Activated T-cell treated with anti-CD3 and anti-CD28 coated beads, Interleukin-2, amount 50 U/mL, for 48 hours (primary cell): ENCODE results near the gene EFNA5.
A peak's percentile ranks its signal among the peaks of the same experiment; 100 is the strongest.
"Not testable (repeated sequence)": the region's sequence is repeated elsewhere in the genome, so short reads cannot be mapped to it uniquely, and the experiment has no call there.

Experiments
- DNase-seq, 2 experiments: peaks; one replicate each; pipeline ENCODE4 v3.0.0-alpha.2; 2020

Gene EFNA5

DNA sequence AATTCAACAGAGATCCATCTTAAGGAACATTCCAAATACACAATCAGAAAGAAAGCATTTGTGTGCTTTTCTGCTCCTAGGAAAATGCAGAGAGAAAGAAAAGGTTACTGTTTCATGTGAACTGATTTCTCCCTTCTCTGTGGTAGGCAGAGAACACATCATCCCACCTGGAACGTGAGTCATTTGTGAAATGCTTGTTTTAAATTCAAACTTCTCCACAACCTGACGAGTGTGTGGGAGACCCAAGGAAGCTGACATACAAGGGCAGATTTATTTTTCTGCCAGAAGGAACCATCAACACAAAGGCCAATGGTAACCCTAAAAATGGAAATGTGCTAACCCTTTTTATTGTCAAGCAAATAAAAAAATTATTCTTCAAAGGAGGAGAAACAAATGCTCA lies 156.4 kb downstream of the EFNA5 start:
- no peak for DNase-seq

GRCh38 chr5:107513337-107514085 lies 157.2 kb downstream of the EFNA5 start:
- DNase-seq, result no peak

DNA sequence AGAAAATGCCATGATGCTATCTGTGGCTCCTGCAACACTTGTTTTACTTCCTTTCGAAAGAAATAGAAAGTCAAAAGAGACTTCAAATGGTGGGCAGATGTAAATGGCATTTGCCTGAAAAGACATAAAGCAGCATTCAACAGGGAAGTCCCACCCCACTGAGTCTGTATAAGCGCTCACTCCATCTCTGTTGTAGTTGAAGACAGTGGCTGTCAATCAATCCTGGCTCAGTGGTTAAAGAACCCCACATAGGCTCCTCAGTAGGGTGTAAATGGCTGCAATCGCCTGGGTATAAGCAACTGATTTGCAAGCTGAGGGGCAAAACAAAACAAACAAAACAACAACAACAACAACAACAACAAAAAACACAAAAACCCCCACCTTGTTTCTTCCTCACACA lies 158.7 kb downstream of the EFNA5 start:
- no peak for DNase-seq

GRCh38 chr5:107510125-107510524 lies 160.6 kb downstream of the EFNA5 start:
- DNase-seq, result no peak

- DNase-seq, result no peak
Observed at GRCh38 chr5:107508097-107508496, 162.6 kb downstream of the EFNA5 start.

DNA sequence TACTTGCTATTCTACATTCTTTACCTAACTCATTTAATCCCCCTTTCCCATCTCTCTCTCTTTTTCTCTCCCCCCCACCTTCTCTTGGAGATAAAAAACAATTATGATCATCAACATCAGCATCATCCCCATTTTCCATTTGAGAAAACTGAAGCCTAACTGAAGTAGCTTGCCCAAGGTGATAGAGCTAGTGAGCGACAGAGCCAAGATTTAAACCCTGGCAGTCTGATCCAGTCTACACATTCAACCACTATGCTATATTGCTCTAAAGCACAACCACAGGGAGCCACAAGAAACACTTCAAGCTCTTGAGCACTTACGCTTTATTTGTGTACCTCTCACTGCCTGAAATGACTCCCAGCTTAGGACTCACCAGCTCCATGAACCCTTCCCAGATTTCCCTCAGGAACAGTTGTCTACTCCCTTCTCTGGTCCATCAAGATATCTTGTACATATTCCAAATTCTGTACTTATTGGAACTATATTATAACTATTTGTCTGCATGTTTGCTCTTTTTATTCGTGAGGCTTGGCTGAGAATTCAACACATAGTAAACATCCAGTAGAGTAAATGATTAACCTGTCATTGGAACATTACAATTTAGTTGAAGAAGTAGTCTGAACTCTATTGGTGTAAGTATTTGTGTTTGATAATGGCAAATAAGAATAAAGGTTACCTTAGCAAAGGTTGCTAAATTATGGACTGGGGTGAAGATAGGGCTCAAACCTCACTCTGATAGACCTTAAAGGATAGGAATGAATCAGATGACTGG lies 164.8 kb downstream of the EFNA5 start:
- DNase-seq, result no peak

DNA sequence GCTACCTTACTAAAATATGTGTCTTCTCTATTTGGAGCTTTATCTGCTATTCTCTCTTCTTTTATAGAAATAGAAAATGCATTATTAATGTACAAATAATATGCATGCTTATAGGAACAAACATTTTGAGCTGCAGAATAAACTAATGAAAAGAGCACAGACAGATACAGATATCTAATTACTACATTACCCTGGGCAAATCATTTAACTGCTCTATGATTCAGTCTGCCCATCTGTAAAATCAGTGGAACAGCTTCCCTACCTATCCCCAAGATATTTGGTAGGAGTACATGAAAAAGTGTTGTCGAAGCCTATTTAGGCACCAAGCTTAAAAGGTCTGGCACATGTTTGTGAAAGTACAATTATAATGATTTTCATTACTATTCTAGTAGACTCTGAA lies 166.3 kb downstream of the EFNA5 start:
- no peak for DNase-seq

DNA sequence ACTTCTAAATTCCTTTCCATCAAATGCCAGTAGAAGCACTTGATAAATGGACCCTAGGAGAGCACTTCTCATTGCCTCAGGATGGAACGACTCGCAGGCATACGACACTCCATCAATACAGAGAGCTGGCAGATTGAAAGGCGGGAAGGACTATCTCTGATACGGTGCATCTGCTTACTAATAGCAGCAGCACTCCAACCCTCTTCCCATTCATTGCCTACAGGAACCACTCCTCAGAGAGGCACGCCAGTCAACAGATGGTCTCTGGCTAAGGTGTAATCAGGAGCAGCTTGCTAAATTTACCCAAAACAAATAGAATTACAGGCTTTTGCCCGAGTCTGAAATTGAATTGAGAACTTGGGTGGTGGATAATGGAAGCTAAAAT lies 168.1 kb downstream of the EFNA5 start:
- DNase-seq, result no peak

DNA sequence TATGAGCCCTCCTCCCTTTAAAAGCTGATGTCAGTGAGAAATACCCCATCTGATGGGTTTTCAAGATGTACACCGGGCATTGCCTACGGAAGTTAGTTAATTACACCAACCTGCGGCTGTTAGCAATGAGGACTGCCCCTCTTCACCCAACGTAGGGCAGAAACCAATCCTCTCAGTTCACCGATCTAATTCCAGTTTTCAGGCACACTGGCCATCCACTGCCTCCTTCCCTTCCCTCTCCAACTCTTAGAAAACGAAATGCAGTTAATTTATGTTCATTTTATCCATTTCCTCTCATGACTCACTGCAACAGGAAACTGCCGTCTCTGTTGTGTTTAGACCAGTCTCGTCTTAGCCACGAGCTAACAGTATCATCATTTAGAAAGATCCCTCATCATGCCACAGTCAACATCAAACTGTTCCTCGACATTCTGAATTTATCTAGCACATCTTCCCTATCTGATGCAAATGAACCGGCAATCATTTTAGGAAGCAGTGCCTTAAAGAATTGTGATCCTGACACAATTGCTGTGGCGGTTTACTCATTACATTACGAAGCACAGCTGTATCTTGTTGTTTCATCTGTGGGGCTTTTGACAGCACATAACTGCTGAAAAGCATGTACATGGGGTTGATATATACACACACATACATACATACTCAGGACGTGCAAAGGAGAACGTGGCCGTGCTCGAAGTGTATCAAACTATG lies 168.6 kb downstream of the EFNA5 start:
- no peak for DNase-seq

DNA sequence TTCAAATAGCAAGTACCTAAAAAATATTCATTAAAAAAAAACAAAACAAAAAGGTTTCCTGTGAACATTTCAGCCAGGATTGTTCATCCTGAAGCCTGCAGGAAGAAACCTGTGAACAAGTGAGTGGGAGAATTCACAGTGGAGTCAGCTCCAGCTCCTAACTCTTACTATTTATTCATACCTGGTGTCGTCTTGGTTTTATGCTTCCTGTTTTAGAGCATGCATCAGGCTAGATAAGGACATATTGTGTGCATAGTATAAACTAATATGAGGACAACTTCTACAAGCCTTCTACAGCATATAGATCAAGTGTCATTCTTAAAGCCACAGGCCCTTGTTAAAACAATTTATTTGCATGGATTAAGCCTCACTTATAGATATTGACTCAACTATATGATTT lies 169.9 kb downstream of the EFNA5 start:
- no peak for DNase-seq

- no peak for DNase-seq
Observed at GRCh38 chr5:107500347-107500746, 170.4 kb downstream of the EFNA5 start.

DNA sequence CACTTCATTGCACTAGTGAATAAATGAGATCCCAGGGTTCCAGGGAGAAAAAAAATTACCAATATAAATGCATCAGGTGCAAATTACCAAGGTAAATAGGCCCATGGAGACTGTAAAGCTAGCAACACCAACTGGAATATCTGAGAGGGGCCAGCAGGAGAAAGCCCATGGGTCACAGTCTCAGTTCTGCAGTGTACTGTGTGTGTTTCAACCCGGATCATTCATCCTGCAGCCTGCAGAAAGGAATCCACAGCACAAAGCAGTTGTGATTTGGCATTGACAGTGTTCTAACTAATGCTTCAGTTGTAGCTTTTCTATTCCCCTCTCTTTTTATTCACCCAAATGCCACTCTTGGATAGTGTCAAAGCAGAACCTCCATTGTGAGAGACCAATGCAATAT lies 171.0 kb downstream of the EFNA5 start:
- DNase-seq, result no peak

DNA sequence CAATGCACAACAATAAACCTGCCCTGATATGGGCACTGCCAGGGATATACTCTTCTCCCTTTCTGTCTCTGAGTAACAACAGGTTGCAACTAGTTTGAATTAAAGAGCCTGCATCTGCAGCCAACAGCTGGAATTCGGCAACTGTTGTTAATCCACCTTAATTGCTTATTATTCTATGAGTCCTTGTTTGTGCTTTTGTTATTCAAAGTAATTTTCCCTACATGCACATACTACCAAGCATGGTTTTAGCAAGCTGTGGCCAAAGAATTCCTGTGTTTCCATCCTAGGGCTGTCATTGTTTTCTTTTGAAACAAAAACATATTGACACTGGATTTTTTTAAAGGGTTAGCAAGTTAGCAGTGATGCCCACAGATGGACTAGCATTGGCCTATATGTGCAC lies 171.5 kb downstream of the EFNA5 start:
- DNase-seq, result no peak

DNA sequence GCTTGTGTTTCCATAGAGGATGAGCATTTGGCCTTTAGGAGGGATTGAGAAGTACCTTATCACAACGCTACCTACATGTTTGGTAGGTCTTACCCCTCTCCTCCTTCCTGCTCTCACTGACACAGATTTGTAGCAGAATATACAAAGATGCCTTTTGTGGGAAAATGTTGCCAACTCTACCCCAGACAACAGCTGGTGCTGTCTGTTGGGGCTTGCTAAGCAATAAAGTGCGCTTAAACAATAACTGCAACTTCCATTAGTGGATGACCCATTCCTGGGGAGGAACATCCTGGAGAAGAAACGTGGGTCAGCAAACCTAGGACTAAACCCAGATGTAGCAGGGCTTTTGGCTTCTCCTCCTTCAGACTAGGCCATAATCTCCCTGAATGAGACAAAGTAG lies 174.3 kb downstream of the EFNA5 start:
- no peak for DNase-seq

DNA sequence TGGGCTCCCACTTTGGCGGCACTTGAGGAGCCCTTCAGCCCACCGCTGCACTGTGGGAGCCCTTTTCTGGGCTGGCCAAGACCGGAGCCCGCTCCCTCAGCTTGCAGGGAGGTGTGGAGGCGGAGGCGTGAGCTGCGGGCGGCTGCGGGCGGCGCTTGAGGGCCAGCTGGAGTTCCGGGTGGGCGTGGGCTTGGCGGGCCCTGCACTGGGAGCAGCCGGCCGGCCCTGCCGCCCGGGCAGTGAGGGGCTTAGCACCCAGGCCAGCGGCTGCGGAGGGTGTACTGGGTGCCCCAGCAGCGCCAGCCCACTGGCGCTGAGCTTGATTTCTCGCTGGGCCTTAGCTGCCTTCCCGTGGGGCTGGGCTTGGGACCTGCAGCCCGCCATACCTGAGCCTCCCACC lies 176.6 kb downstream of the EFNA5 start:
- DNase-seq, result not testable (repeated sequence)

DNA sequence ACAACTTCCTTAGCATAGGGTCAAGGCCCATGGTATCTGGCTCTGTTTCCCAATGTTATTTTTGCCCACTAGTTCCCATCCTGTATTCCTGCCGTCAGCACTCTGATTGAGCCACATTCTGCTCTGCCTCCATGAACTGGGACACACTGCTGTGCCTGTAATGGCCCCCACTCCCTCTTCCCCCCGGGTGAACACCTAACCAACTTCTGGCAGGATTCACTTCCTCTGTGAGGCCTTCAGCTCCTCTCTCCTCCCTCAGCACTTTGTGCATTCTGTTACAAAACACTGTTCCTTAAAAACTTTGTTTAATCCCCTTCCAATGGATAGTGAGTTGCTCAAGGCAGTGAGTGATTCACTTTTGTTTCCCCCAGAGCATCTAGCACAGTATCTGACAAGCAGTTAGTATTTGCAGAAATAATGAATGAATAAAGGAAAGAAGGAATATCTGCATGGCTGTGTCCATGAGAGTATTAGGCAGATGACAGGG lies 183.6 kb downstream of the EFNA5 start:
- no peak for DNase-seq

GRCh38 chr5:107486489-107486888 lies 184.2 kb downstream of the EFNA5 start:
- DNase-seq, result peak; percentile 46 to 63

DNA sequence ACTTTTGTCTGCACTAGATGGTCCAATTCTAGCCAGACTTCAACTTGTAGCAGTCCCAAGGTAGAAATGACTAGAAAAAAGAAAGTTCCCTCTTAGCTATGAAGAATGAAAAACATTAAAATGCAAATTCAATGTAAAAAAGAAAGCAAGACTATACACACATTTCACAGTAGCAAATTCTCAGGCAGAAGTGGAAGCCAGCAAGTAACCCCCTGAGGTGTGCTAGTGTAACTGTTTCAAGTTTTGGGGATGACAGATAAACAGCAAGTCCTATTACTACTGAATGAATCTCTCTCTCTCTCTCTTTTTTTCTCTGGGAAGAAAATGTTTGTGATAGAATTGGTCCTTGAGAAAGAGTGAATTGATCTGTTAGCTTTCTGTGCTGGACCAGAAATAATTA lies 185.6 kb downstream of the EFNA5 start:
- no peak for DNase-seq

GRCh38 chr5:107484281-107484680 lies 186.5 kb downstream of the EFNA5 start:
- DNase-seq, result no peak

DNA sequence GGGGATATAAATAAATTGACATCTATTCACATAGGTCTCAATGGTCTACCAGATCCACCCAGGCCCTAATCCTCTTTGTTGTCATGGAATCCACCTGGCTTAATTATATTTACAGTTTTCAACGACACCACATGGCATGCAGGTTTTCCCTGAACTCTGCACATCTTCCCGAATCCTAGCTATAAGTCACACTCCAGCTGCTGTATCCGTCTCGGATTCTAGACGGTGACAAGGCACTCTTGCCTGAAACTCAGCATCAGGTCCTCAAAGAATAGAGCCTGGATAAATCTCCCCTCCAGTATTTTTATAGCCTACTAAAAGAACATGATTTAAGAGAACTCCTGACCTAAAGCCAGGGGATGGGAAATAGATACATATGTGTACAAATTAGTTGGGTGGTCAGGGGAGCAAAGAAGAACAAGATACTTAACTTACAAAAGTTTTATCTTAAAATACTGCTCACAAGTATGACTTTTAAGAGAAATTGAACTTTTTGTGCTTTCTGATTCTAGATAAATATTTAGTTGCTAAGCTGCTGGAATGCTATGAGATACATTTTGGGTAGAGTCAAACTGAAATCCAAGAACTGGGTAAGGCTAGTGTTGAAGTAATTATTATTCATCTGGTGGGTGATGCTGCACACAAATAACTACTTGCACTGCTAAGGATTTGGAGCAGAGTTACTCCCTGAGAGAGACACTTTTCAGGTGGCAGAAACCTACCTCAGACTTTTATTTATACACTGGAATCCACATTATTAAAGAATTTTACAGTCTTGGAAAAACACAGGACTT lies 187.3 kb downstream of the EFNA5 start:
- DNase-seq, result no peak

- no peak for DNase-seq
Observed at GRCh38 chr5:107478068-107478641, 192.6 kb downstream of the EFNA5 start.

DNA sequence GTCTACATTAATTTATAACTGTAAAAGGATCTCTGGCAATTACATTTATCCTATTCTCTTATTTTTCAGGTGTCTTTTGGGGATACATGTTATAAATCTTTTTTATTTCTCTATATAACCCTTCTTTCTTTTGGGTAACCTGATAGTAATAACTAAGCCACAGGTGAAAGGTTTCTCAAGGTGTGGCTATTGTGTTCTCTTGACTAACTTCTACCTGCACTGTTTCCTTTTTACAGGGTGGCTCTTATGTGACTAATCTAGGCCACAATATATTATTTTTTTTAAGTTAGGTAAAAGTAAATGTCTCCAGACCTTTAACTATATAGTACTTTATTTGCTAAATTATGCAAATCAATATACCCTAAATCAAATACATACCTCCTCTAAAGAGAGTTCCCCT lies 193.2 kb downstream of the EFNA5 start:
- DNase-seq, result no peak

GRCh38 chr5:107476783-107477182 lies 194.0 kb downstream of the EFNA5 start:
- no peak for DNase-seq
